HepG2 (cell line): ENCODE results near the gene ZNF562. TPM values are rescaled to one million over a fixed set of nuclear protein-coding genes. Genes with fewer than 3 reads are reported as not detected.

Source experiments
- ATAC-seq: fragments of 200-7000 bp; cut with Tn5 transposase; 3 replicates; pipeline ENCODE4 v1.9.1; 2020; ENCODE audit warnings: mild to moderate bottlenecking, moderate library complexity
- BruUV-seq: library from RNA; stranded (reverse); fragments of 400-500 nt; replicated peaks from 2 replicates; lab custom pipeline; 2021; lab: Mats Ljungman, UMichigan
- CTCF ChIA-PET: fragments of 300-600 bp; formaldehyde crosslinking; extraction: SDS; loops from one replicate; lab custom pipeline; 2021; ENCODE audit warnings: low total read pairs, inconsistent platforms, low intra/inter-chr PET ratio; lab: Yijun Ruan, JAX
- POLR2A ChIA-PET: fragments of 350-600 bp; sonication (Branson Sonifier 250); formaldehyde crosslinking; loops from one replicate; lab custom pipeline; 2020; ENCODE audit warnings: antibody characterized with exemption, inconsistent platforms; lab: Yijun Ruan, JAX
- DNase-seq: peaks from one replicate; pipeline ENCODE4 v3.0.0-alpha.2; 2015; ENCODE audit warnings: low spot score
- FAIRE-seq: peaks from 3 replicates; lab custom pipeline; 2011; peaks lifted over from hg19 to GRCh38; lab: Jason Lieb, UNC
- H2AFZ ChIP-seq: one replicate; pipeline ENCODE4 v1.6.1; 2011; ENCODE audit warnings: low read length, inconsistent platforms
- H3K27ac ChIP-seq: fragments of 300-600 bp; 3 replicates; pipeline ENCODE4 v1.8.0; 2011; ENCODE audit warnings: mixed run types, mild to moderate bottlenecking, mixed read lengths, low read length, inconsistent platforms; ENCODE audit not compliant: insufficient read depth; ENCODE audit errors: extremely low read length
- H3K27me3 ChIP-seq, 2 experiments: fragments of 200-600 bp in 1 of 2; 2 replicates in 1 of 2; 3 replicates in 1 of 2; pipeline versions ENCODE4 v1.6.0 to v1.8.0; 2011; ENCODE audit warnings: low read length in 2 of 2, mild to moderate bottlenecking in 2 of 2, moderate library complexity in 2 of 2, inconsistent platforms in 1 of 2; ENCODE audit not compliant: insufficient read depth in 2 of 2, control insufficient read depth in 1 of 2
- H3K36me3 ChIP-seq, 2 experiments: fragments of 200-600 bp in 1 of 2; replicated peaks in 1 of 2; 2 replicates in 1 of 2; 3 replicates in 1 of 2; pipeline versions ENCODE4 v1.5.1 to v1.8.0; 2011; ENCODE audit warnings: low read length in 2 of 2, inconsistent platforms in 1 of 2; ENCODE audit not compliant: insufficient read depth in 2 of 2, control insufficient read depth in 1 of 2
- H3K4me1 ChIP-seq: 2 replicates; pipeline ENCODE4 v1.5.1; 2012; ENCODE audit warnings: low read length, inconsistent platforms; ENCODE audit not compliant: insufficient read depth
- H3K4me2 ChIP-seq: 2 replicates; pipeline ENCODE4 v1.6.0; 2011; ENCODE audit warnings: low read depth, low read length, inconsistent platforms
- H3K4me3 ChIP-seq, 3 experiments: fragments of 200-600 bp in 1 of 3; sonication (generic), shearing (Covaris generic) in 1 of 3; replicated peaks in 1 of 3; 2 replicates each; pipeline ENCODE4 v1.5.1; 2011 to 2016; ENCODE audit warnings: low read length in 3 of 3, inconsistent platforms in 2 of 3, low read depth in 2 of 3, mild to moderate bottlenecking in 2 of 3, control low read depth in 1 of 3, mixed read lengths in 1 of 3; ENCODE audit not compliant: insufficient read depth in 1 of 3
- H3K79me2 ChIP-seq: one replicate; pipeline ENCODE4 v1.6.1; 2011; ENCODE audit warnings: low read length, inconsistent platforms; ENCODE audit not compliant: insufficient read depth
- H3K9ac ChIP-seq: 2 replicates; pipeline ENCODE4 v1.6.0; 2011; ENCODE audit warnings: mild to moderate bottlenecking, low read depth, low read length, inconsistent platforms; ENCODE audit not compliant: insufficient read depth
- H3K9me3 ChIP-seq: 2 replicates; pipeline ENCODE4 v1.5.1; 2012; ENCODE audit warnings: mild to moderate bottlenecking, low read length
- H4K20me1 ChIP-seq: 2 replicates; pipeline ENCODE4 v1.6.0; 2011; ENCODE audit warnings: inconsistent platforms, mild to moderate bottlenecking, low read length, moderate library complexity; ENCODE audit not compliant: insufficient read depth
- ATRX ChIP-seq: sonication (generic); formaldehyde crosslinking; IDR thresholded peaks from 2 replicates; pipeline ENCODE4 v1.4.0; 2020; ENCODE audit warnings: missing genetic modification reagents, borderline replicate concordance
- DNMT1 ChIP-seq: sonication (generic); formaldehyde crosslinking; IDR thresholded peaks from 2 replicates; pipeline ENCODE4 v1.5.1; 2020; ENCODE audit warnings: mild to moderate bottlenecking, missing genetic modification reagents
- MXI1 ChIP-seq: IDR thresholded peaks from 3 replicates; pipeline ENCODE4 v1.6.1; 2012; ENCODE audit warnings: low read depth, low read length, inconsistent platforms, borderline replicate concordance
- NFRKB ChIP-seq: fragments of 450-650 bp; IDR thresholded peaks from 2 replicates; pipeline ENCODE4 v1.6.1; 2017
- ZNF280D ChIP-seq: sonication (generic); formaldehyde crosslinking; IDR thresholded peaks from 2 replicates; pipeline ENCODE4 v1.5.1; 2020; ENCODE audit warnings: mild to moderate bottlenecking, missing genetic modification reagents
- ZNF564 ChIP-seq: sonication (generic); formaldehyde crosslinking; IDR thresholded peaks from 2 replicates; pipeline ENCODE4 v1.8.1; 2023; ENCODE audit warnings: mild to moderate bottlenecking, missing genetic modification reagents
- ZNF619 ChIP-seq: sonication (generic); formaldehyde crosslinking; IDR thresholded peaks from 2 replicates; pipeline ENCODE4 v1.4.0; 2020; ENCODE audit warnings: mild to moderate bottlenecking, missing genetic modification reagents
- ZNF839 ChIP-seq: sonication (generic); formaldehyde crosslinking; IDR thresholded peaks from 2 replicates; pipeline ENCODE4 v1.4.0; 2020; ENCODE audit warnings: missing genetic modification reagents, mild to moderate bottlenecking, borderline replicate concordance
- WGBS: methylation state at CpG from one replicate; pipeline ENCODE4 v1.1.6; 2017; ENCODE audit warnings: low lambda C conversion rate; 5-methylcytosine and 5-hydroxymethylcytosine counted together
- in situ Hi-C: cut with HindIII; loops from 2 replicates; pipeline ENCODE4 v1.10.0; 2017; ENCODE audit warnings: low pct_unique_long_range_greater_than_20kb; ENCODE audit not compliant: extremely low pct_ligation_motif_present
- intact Hi-C: fragments of 100-400 bp; cut with micrococcal nuclease; formaldehyde crosslinking; loops from one replicate; pipeline ENCODE4 v1.10.0; 2022; ENCODE audit not compliant: unreplicated experiment
- polyA plus RNA-seq, 8 experiments: library from polyadenylated mRNA; depleted of rRNA in 3 of 8; stranded (reverse) in 7 of 8; unstranded in 1 of 8; fragments of >200 nt; fragmentation: Illumina TruSeq in 4 of 8; extraction: Trizol in 4 of 8; gene quantifications; 2 replicates each; pipeline versions ENCODE4 v1.2.1 to v1.2.3, GENCODE V29; 2011 to 2016; ENCODE audit warnings: low read depth in 4 of 8, missing spikeins in 1 of 8, mixed read lengths in 1 of 8; ENCODE audit not compliant: insufficient read depth in 1 of 8
- total RNA-seq, 5 experiments: library from RNA; depleted of rRNA; stranded (reverse); fragments of >200 nt; fragmentation: Illumina TruSeq; extraction: Trizol; gene quantifications; 2 replicates each; pipeline ENCODE4 v1.2.3, GENCODE V29; 2016; ENCODE audit warnings: low read depth in 1 of 5

The ZNF562 gene
- total and polyA plus RNA-seq, 2 of the 13 experiments (the other 11 are each of a cell fraction or from before 2014, with no cell fraction given) = 13.1 to 32.7 TPM

DNA sequence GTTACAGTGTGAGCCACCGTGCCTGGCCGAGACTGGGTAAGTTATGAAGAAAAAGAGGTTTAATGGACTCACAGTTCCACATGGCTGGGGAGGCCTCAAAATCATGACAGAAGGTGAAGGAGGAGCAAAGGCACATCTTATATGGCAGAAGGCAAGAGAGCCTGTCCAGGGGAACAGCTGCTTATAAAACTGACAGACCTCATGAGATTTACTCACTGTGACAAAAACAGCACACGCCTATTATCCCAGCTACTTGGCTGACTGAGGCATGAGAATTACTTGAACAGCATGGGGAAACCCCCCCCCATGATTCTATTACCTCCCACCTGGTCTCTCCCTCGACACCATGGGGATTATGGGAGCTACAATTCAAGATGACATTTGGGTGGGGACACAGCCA lies 30.4 kb downstream of the ZNF562 start (continued):
- TF ChIP-seq ZNF564 (no peak), ATRX (CRISPR knock-in tag) (no peak)

DNA sequence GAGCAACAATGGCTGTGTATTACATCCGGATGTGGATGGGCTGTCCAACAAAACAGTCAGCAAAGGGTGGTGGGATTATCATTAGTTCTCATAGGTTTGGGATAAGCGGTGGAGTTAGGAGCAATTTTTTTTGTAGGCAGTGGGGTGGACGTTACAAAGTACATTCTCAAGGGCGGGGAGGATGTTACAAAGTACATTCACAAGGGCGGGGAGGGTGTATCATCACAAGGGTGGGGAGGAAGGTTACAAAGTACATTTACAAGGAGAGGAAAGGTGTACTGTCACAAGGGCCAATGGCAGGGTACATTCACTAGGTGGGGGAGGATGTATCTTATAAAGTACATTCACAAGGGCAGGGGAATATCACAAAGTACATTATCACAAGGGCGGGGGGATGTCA lies 33.1 kb downstream of the ZNF562 start:
- CTCF ChIA-PET = no interaction called here
- DNase-seq = no peak
- WGBS = 97% methylated on average over 6 of the region's 6 CpGs

More for the DNA sequence above, 33.1 kb downstream of the ZNF562 start:
- ATAC-seq (no peak), FAIRE-seq (no peak)
- TF ChIP-seq MXI1 (no peak), DNMT1 (CRISPR knock-in tag) (no peak), NFRKB (no peak), ZNF619 (CRISPR knock-in tag) (no peak), ZNF839 (CRISPR knock-in tag) (no peak), ZNF280D (0 out of 2 replicates have a peak, but pooled peaks have one; percentile 41)
- TF ChIP-seq, all 625 proteins: peak for 1
- no peaks in the 10 kb centered on the region for H4K20me1 ChIP-seq
- H3K27ac ChIP-seq = no peak overlapping the region
- H2AFZ ChIP-seq = no peak overlapping the region
- no peak overlapping the region for H3K9ac ChIP-seq
- H3K4me2 ChIP-seq = no peak overlapping the region
- H3K27me3 ChIP-seq = no peaks in the 10 kb centered on the region
- H3K4me1 ChIP-seq = no peaks in the 10 kb centered on the region
- POLR2A ChIA-PET = no interaction called here
- H3K79me2 ChIP-seq = no peaks in the 10 kb centered on the region
- in situ Hi-C loops = no loop called here
- no TSS peak for BruUV-seq
- H3K36me3 ChIP-seq = peaks cover 0 to 15% of the 10 kb centered on the region in 2 experiments; a peak in 3 of 5 replicates
- intact Hi-C loops = no loop called here
- H3K4me3 ChIP-seq = no peak overlapping the region
- H3K9me3 ChIP-seq = peaks cover 14% of the 10 kb centered on the region
